Spleen (tissue), 7 donors: ENCODE results near the gene EID3.

ENCODE experiments used
- CTCF ChIP-seq, 11 experiments: fragments of 200-600 bp in 7 of 11; fragments of 450-650 bp in 4 of 11; sonication (generic) in 4 of 11; IDR thresholded peaks in 8 of 11; conservative IDR thresholded peaks in 3 of 11; 1 replicate in 7 of 11; 2 replicates in 4 of 11; pipeline versions ENCODE4 v1.4.0 to v1.8.0; 2016 to 2021; ENCODE audit warnings: antibody characterized with exemption in 11 of 11, inconsistent platforms in 4 of 11, mild to moderate bottlenecking in 1 of 11
- POLR2A ChIP-seq, 3 donors: fragments of 450-650 bp; IDR thresholded peaks; one replicate each; pipeline ENCODE4 v1.5.1; 2017; ENCODE audit warnings: antibody characterized with exemption in 3 of 3, mild to moderate bottlenecking in 1 of 3
- donor health status: DM: no; HTN: no; CAD: no; lungs with moderate emphysema.
- donor health status: DM: no; HTN: no; CAD: no.
- donor health status: DM: no; HTN: no; CAD: no.

- TF ChIP-seq POLR2A (IDR thresholded peaks at IDR 0.05) (no peak), CTCF (IDR thresholded peaks at IDR 0.05 in 8 of 11, conservative IDR thresholded peaks at IDR 0.05 in 3 of 11) (no peak)
Measured at GRCh38 chr12:104315326-104316224, 12.0 kb downstream of the EID3 start.
